Smooth muscle cell (in vitro differentiated cells): Measurements from ENCODE around the gene LENG9. TPM values are rescaled to one million over a fixed set of nuclear protein-coding genes. Genes with fewer than 3 reads are reported as not detected.

Experiments
- DNase-seq: peaks from one replicate; lab custom pipeline; 2025; ENCODE audit not compliant: unreplicated experiment; lab: John Stamatoyannopoulos, UW
- H2AFZ ChIP-seq: fragments of 200-600 bp; sonication (generic); 2 replicates; pipeline ENCODE4 v1.6.0; 2016; ENCODE audit warnings: antibody characterized with exemption, low read depth, mild to moderate bottlenecking
- H3F3A ChIP-seq: fragments of 200-600 bp; sonication (generic); 2 replicates; pipeline ENCODE4 v1.6.0; 2017; ENCODE audit warnings: antibody characterized with exemption, low read depth
- H3K27ac ChIP-seq: fragments of 200-600 bp; sonication (generic); 2 replicates; pipeline ENCODE4 v1.5.1; 2016; ENCODE audit warnings: low read depth, mild to moderate bottlenecking
- H3K27me3 ChIP-seq: fragments of 200-600 bp; sonication (generic); 2 replicates; pipeline ENCODE4 v1.6.1; 2016; ENCODE audit warnings: low read depth, mild to moderate bottlenecking
- H3K36me3 ChIP-seq: fragments of 200-600 bp; sonication (generic); 2 replicates; pipeline ENCODE4 v1.5.1; 2016; ENCODE audit warnings: low read depth
- H3K4me1 ChIP-seq: fragments of 200-600 bp; sonication (generic); 2 replicates; pipeline ENCODE4 v1.5.1; 2016; ENCODE audit warnings: low read depth
- H3K4me2 ChIP-seq: fragments of 200-600 bp; sonication (generic); 2 replicates; pipeline ENCODE4 v1.6.0; 2016; ENCODE audit warnings: mild to moderate bottlenecking
- H3K4me3 ChIP-seq: fragments of 200-600 bp; sonication (generic); 2 replicates; pipeline ENCODE4 v1.5.1; 2016; ENCODE audit warnings: mild to moderate bottlenecking
- H3K79me2 ChIP-seq: fragments of 200-600 bp; sonication (generic); 2 replicates; pipeline ENCODE4 v1.6.0; 2016; ENCODE audit warnings: low read depth, mild to moderate bottlenecking
- H3K9ac ChIP-seq: fragments of 200-600 bp; sonication (generic); 2 replicates; pipeline ENCODE4 v1.6.0; 2016; ENCODE audit warnings: low read depth
- H3K9me3 ChIP-seq: fragments of 200-600 bp; sonication (generic); replicated peaks from 2 replicates; pipeline ENCODE4 v1.5.1; 2016; ENCODE audit warnings: low read depth
- H4K20me1 ChIP-seq: fragments of 200-600 bp; sonication (generic); 2 replicates; pipeline ENCODE4 v1.6.0; 2016; ENCODE audit warnings: low read depth
- CTCF ChIP-seq: fragments of 200-600 bp; sonication (generic); IDR thresholded peaks from 2 replicates; pipeline ENCODE4 v1.5.1; 2017; ENCODE audit warnings: borderline replicate concordance, mild to moderate bottlenecking, antibody characterized with exemption; ENCODE audit not compliant: insufficient read depth, poor library complexity, severe bottlenecking
- WGBS: methylation state at CpG from one replicate; pipeline ENCODE4 v1.1.7; 2016; ENCODE audit warnings: low lambda C conversion rate; 5-methylcytosine and 5-hydroxymethylcytosine counted together
- polyA plus RNA-seq: library from polyadenylated mRNA; unstranded; fragments of >200 nt; fragmentation: Nextera tagmentation; extraction: Ambion mirVana; gene quantifications from 2 replicates; pipeline ENCODE4 v1.2.1, GENCODE V29; 2016
- total RNA-seq: library from RNA; depleted of rRNA; stranded (reverse); fragments of >200 nt; gene quantifications from 2 replicates; pipeline ENCODE4 v1.2.3, GENCODE V29; 2014

The LENG9 gene
- total and polyA plus RNA-seq, 2 experiments from 2014 or later = 0.57 to 4.1 TPM

GRCh38 chr19:54465426-54466109, 2.0 kb upstream of the LENG9 start:
- no peak overlapping the region for H3K27ac ChIP-seq
- H3K4me3 ChIP-seq = no peak overlapping the region
- peaks cover 10% of the 10 kb centered on the region for H3K79me2 ChIP-seq
- no peak overlapping the region for H2AFZ ChIP-seq
- peaks cover under 1% of the 10 kb centered on the region for H3K4me1 ChIP-seq
- no peak overlapping the region for H3K4me2 ChIP-seq
- no peaks in the 10 kb centered on the region for H3K9me3 ChIP-seq
- no peak overlapping the region for H3K9ac ChIP-seq
- no peaks in the 10 kb centered on the region for H3K27me3 ChIP-seq
- no peaks in the 10 kb centered on the region for H3K36me3 ChIP-seq
- H3F3A ChIP-seq = peaks cover 29% of the 10 kb centered on the region
- WGBS = 93% methylated on average over 45 of the region's 49 CpGs
- H4K20me1 ChIP-seq = peaks cover 41% of the 10 kb centered on the region
- no peak for TF ChIP-seq CTCF
- no peak for DNase-seq

GRCh38 chr19:54464630-54465425, 1.2 kb upstream of the LENG9 start:
- peaks cover 41% of the 10 kb centered on the region for H4K20me1 ChIP-seq
- H3K4me3 ChIP-seq = peak overlapping the region; percentile 54
- H3F3A ChIP-seq = peaks cover 25% of the 10 kb centered on the region
- no peaks in the 10 kb centered on the region for H3K4me1 ChIP-seq
- DNase-seq = peak; percentile 83
- no peak overlapping the region for H2AFZ ChIP-seq
- H3K27ac ChIP-seq = peak overlapping the region; percentile 61
- H3K9me3 ChIP-seq = no peaks in the 10 kb centered on the region
- H3K27me3 ChIP-seq = no peaks in the 10 kb centered on the region
- 15% methylated on average over 51 of the region's 87 CpGs for WGBS
- H3K4me2 ChIP-seq = peak overlapping the region; percentile 85
- no peaks in the 10 kb centered on the region for H3K36me3 ChIP-seq
- no peak for TF ChIP-seq CTCF
- no peak overlapping the region for H3K9ac ChIP-seq
- peaks cover 2% of the 10 kb centered on the region for H3K79me2 ChIP-seq

DNA sequence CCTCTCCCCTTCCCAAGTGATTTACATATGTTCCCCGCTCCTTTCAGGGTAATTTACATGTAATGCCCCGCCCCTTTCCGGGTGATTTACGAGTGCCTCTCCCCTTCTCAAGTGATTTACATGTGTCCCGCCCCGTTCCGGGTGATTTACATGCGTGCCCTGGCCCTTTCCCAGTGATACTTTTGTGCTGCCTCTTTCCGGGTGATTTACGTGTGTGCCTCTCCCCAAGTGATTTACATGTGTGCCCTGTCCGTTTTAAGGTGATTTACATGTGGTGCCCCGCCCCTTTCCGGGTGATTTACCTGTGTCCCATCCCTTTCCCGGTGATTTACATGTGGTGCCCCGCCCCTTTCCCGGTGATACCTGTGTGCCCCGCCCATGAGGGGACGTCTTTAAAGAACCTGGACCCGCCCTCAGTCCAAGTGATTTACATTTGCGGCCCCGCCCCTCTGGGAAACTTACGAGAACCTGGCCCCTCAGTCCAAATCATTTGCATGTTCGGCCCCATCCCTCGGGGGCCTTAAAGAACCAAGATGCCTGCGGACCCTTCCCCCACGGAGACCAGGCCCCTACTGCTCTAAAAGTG, 559 bp upstream of the LENG9 start:
- peaks cover 41% of the 10 kb centered on the region for H4K20me1 ChIP-seq
- H3K4me2 ChIP-seq = peak overlapping the region; percentile 85
- peak overlapping the region; percentile 54 for H3K4me3 ChIP-seq
- H3F3A ChIP-seq = peaks cover 28% of the 10 kb centered on the region
- no peak for TF ChIP-seq CTCF
- peaks cover 5% of the 10 kb centered on the region for H3K79me2 ChIP-seq
- no peak overlapping the region for H3K9ac ChIP-seq
- no peaks in the 10 kb centered on the region for H3K36me3 ChIP-seq
- WGBS = 1% methylated on average over 26 of the region's 26 CpGs
- no peaks in the 10 kb centered on the region for H3K27me3 ChIP-seq
- peak; percentile 96 for DNase-seq
- no peaks in the 10 kb centered on the region for H3K4me1 ChIP-seq
- H3K27ac ChIP-seq = peak overlapping the region; percentile 61
- H3K9me3 ChIP-seq = no peaks in the 10 kb centered on the region
- no peak overlapping the region for H2AFZ ChIP-seq
